Germinal center (tissue), 1 donor: ENCODE results near the gene SPACA7.

Experiments used
- DNase-seq: peaks from one replicate; pipeline ENCODE4 v3.0.0; 2012; ENCODE audit warnings: mixed read lengths, low spot score

Gene SPACA7

DNA sequence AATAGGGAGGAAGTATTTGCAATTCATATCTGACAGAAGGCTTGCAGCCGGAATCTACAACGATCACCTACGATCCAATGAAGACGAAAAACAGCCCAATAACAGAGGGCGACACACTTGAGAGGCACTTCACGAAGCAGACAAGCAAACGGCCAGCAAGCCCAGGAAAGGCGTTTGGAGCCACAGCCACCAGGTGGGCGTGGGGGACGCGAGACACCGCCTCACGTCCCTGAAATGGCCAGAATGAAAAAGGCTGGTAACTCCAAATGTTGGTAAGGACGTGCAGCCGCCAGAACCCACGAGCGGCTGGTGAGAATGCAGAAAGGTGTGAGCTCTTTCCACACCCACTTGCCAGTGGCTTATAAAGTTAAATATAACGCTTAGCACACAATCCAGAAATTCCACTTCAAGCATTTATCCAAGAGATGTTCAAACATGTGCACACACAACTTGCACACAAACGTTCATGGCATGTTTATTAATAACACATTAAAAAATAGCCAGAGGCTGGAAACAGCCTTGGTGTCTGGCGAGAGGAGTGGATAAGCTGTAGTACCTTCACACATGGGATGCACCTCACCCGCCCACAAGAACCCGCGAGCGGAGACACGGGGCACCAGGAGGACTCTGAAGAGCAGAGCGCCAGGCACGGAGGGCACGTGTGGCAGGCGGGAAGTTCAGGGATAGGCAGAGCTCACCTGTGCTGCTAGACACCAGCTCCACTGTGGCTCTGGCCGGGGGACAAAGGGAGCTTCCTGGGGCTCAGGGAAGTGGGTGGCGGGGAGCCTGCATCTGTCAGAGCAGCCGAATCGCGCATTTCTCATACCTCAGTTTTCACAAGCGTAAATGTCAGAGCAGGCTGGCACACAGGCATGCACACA, 89.3 kb downstream of the SPACA7 start:
- no peak for DNase-seq

DNA sequence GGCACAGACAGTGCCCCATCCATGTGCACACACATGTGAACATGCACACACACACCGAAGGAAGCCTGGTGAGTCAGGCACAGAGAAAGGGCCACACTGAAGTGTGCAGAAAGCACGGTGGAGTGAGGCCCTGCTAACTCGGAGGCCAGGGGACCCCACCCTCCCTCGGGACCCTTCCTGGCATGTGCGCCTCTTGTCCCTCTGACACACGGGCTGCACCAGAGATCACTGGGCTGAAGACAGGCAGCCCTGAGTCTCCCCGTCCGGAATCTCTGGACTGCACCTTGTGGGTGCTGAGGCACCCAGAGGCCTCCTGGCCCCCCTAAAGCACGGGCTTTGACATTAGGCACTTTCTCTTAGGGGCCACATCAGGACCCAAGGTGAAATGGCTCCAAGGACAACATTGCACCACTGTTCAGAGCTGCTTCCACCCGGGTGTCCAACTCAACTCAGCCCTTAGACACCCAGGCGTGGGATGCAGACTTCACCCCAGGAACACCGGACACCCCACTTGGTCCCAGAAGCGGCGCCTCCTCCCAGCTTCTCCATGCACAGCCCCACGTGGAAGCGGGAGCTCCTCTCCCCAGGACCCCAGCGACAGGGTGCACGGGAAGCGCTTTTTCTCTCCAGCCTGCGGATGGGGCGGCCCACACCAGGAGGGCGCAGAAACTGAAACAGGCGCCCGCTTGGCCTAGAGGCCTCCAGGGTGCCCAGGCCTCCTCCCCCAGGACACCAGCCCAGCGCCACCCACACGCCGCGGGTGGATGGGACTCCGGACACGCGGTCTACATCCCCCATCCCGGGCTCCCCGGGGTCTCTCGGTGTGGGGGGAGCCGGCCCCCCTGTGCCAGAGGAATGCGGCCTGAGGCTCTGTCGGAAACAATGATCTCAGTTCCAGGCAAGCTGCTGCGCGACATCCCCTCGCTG, 90.2 kb downstream of the SPACA7 start:
- DNase-seq: no peak

DNA sequence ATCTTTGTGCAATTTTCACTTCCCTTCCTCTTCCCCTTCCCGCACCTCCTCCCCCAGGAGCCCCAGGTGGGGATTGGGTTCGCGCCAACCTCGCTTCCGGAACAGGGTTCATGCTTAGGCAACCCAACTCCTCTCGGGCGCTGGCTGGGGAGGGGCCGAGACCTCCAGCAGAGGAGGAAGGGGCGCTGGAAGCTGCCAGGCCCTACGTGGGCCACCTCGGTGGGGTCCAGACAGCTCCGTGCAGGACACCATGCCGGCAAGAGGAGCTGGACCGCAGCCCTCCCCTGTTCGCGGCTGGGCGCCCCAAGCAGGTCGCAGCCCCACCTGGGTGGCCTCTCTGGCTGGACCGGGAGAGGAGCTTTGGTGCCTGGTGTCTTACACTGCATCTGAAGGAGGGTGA, 91.1 kb downstream of the SPACA7 start:
- no peak for DNase-seq

DNA sequence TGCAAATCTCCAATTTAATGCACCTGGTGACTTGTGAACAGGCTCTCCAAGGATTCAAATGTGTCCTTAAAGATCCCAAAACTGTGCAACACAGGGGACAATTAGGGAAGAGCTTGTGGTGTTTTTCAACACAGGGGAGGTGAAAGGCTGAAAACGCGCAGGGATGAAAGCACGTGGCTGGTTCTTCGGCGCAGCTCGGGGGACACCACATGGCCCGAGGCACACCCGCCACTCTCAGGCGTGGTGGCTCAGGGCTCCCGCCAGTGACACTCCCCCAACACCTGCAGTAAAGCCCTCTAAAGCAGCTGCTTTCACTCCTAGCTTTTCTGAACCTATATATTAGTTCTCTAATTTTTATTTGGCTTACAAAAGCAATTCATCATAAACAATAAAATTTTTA, 91.9 kb downstream of the SPACA7 start:
- DNase-seq: no peak

DNA sequence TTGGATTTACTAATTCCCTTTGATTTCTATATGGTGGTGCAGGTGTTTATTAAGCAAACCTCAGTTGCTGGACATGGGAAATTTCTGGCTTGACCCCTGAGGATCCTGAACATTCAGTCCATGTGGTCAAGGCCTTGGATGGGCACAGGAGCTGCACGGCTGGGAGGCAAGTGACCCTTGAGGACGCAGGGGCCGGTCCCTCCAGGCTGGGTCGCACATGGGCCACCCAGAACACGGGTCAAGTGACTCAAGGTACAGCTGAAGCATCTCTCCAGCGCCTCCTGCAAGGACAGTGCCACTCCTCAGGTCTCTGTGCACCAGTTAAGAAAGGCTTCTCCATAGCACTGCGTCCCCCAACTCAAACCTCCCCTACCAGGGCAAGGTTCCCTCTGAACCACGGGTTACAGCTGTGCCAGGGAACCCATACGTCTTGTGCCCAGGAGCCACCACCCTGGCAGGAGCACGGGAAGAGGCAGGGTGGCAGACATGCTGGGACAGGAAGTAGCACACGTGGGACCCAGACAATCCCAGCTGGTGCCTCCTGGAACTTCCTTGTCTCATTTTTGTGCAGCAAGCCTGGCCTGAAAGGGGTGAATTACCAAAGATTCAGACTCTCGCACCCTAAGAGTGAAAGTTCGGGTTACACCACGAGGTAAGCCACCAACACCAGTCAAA, 93.1 kb downstream of the SPACA7 start:
- no peak for DNase-seq

DNA sequence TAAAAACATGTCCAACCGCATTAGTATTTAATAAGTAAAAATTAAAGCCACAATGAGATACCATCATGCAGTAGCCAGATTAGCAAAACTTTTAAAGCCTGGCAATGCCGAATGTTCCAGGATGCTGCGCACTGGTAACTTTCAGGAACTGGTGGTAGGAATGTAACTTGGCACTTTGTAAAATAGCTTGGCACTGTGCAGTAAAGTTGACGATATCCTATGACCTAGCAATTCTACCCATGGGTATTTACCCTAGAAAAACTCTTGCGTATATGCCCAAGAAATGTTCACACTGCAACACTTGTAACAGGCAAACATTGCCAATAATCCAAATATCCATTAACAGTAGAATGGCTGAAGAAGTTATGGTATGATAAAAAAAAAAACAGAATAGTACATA, 97.7 kb downstream of the SPACA7 start:
- no peak for DNase-seq

DNA sequence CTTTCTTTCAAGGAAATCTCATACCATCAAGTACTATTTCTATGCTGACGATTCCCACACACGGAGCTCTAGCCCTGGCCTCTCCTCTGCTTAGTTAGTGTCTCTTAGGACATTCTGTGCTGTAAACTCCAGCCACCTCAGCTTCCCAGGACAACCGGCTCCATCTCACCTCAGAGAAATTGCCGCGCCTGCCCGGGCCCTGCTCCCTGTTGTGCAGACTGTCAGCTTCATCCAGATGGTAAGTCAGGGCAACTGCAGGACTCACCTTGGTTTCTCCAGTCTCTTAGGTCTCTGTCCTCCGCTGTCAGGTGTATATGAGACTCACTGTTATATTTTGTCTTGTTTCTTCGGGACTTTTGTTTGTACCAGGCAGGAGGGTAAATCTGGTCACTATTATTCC, 98.7 kb downstream of the SPACA7 start:
- DNase-seq: no peak

DNA sequence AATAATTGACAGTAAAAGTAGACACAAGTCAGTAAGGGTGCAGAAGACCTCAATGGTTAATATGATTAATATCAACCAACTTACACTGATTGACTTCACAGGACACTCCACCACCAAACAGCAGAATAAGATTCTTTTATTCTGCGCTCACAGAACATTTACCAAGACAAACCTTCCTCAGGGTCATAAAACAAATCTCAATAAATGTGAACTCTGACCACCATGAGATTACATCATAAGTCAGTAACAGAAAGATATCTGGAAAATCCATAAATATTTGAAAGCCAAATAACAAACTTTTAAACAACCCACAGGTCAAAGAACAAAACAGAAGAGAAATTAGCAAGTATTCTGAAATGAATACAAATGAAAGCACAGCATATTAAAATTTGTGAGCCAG, 99.7 kb downstream of the SPACA7 start:
- DNase-seq: no peak

DNA sequence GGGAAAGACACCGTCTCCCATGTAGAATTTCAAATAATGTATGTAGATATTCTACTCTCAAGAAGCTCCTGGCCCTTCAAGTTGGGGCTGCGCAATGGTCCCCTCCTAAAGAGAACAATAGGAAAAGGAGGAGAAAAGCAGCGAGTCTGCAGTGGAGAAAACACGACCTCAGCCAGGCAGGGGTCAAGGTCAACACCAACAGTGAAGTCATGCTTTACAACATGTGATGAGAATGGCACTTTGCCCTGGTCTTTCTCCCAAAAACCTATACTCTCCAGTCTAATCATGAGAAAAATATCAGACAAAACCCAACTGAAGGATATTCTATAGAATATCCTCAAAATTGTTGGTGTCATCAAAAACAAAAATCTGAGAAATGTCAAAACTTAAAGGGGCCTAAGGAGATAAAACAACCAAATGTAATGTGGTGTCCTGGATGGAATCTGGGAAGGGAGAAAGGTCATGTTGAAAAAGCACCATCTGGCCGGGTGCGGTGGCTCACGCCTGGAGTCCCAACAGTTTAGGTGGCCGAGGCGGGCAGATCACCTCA, 101.0 kb downstream of the SPACA7 start:
- no peak for DNase-seq

DNA sequence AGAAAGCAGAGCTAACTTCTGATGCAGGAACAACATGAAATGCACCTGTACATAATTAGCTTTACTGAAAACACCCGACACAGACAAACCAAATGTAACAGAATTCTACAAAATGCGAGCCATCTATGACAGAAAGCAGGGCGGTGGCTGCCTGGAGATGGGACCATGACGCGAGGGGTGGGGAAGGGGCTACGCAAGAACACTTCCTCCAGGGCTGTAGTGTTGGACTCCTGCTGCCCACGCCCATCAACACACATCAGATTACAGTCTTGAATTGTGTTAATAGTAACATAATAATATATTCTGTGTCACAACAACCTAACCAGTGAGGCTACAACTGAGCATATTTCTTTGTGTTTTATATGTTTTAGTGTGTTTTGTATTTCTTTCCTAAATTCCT, 103.2 kb downstream of the SPACA7 start:
- no peak for DNase-seq

DNA sequence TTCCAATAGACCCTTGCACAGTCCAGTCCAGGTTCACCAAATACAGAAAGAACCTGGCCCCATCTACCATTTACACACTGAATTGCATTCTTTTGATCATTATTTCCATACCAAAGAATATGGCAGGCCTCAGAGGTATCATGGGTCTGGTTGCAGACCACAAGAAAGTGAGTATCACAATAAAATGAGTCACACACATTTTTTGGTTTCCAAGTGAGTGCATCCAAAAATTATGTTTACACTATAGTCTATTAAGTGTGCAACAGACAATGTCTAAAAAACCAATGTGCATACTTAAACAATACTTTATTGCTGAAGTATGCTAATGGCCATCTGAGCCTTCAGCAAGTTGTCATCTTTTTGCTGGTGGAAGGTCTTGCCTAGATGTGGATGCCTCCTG, 105.3 kb downstream of the SPACA7 start:
- DNase-seq: no peak

DNA sequence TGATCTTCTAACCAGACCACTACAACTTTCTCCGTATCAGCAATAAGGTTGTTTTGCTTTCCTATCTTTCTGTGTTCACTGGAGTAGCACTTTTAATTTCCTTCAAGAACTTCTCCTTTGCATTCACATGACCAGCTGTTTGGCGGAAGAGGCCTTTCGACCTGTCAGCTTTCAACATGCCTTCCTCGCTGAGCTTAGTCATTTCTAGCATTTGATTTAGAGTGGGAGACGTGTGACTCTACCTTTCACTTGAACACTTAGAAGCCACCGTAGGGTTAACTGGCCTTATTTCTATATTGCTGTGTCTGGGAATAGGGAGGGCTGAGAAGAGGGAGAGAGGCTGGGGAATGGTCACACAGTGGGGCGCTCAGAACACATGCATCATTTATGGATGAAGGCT, 107.1 kb downstream of the SPACA7 start:
- no peak for DNase-seq
